Renal pelvis (tissue), 4 donors: ENCODE results near the gene CTDSP1. TPM values are rescaled to one million over a fixed set of nuclear protein-coding genes. Genes with fewer than 3 reads are reported as not detected.

ENCODE experiments used
- DNase-seq: peaks from one replicate; pipeline ENCODE4 v3.0.0-alpha.2; 2013
- polyA plus RNA-seq, 3 donors: library from polyadenylated mRNA; unstranded; fragments of 120-200 nt; gene quantifications; one replicate each; pipeline ENCODE4 v1.2.1, GENCODE V29; 2013; ENCODE audit not compliant: insufficient read length in 3 of 3

The CTDSP1 gene
- polyA plus RNA-seq, 3 donors: 155 to 174 (median 165) TPM

DNA sequence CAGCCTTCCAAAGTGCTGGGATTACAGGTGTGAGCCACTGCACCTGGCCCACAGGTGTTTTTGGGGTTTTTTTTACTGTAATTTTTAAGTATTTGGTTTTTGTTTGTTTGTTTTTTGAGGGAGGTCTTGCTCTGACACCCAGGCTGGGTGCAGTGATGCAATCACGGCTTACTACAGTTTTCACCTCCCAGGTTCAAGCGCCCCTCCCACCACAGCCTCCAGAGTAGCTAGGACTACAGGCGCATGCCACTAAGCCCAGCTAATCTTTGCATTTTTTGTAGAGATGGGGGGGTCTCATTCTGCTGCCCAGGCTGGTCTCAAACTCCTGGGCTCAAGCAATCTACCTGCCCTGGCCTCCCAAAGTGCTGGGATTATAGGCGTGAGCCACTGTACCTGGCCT, 24.9 kb upstream of the CTDSP1 start:
- no peak for DNase-seq

DNA sequence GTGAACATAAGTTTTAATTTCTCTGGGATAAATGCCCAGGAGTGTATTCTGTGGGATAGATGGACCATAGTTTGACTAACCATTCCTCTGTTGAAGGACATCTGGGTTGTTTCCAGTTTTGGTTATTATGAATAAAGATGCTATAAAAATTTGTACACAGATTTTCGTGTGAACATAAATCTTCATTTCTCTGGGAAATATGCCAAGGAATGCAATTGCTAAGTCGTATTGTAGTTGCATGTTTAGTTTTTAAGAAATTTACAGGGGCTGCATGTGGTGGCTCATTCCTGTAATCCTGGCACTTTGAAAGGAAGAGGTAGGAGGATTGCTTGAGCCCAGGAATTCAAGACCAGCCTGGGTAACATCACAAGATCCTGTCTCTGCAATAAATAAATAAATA, 24.5 kb upstream of the CTDSP1 start:
- DNase-seq: peak; percentile 75

DNA sequence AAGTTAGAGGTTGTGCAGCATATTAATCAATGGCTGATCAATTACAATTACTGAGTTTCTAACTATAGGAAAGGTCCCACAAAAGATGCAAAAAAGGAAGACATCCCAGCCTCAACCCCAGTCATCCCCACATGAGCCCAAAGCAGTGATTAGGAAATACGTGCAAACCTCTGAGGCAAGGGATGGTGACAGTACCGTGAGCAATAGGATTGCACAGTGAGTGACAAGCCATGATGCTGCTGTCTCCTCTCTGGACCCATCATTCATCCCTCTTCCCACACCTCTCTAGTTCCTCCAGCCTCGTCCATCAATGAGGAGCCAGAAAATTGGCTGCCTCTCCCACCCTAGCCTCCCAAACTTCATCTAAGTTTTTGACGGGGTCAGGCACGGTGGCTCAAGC, 21.6 kb upstream of the CTDSP1 start:
- no peak for DNase-seq

DNA sequence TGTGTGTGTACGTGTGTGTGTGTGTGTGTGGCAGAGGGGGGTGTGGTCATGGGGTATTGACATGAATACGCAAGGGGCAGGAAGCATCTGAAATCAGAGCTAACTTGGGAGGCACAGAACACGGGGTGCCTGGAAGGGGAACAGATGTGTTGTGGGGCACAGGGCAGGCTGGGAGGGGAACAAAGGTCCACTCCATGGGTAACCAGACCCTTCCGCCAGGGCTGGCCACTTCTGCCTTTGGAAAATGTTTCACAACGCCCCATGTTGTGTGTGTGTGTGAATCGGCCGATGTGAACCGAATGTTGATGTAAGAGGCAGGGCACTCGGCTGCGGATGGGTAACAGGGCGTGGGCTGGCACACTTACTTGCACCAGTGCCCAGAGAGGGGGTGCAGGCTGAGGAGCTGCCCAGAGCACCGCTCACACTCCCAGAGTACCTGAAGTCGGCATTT, 17.7 kb upstream of the CTDSP1 start, which contains the start of gene SLC11A1:
SLC11A1 (plus strand) TSS at position 358 of the 451 bp plus-strand sequence. CDS start 96 bp downstream, outside the sequence.
- DNase-seq: no peak

DNA sequence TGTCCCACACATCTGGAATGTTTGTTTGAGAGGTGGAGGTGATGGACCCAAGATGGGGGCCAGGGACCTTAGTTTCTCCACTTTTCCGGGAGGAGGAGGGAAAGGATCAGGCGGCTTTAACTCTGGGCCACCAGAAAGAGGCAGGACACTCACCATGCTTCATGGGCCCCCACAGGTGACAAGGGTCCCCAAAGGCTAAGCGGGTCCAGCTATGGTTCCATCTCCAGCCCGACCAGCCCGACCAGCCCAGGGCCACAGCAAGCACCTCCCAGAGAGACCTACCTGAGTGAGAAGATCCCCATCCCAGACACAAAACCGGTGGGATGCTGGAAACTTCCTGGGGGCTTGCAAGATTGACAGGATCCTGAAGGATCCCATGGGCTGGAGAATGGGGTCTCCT, 16.9 kb upstream of the CTDSP1 start:
- no peak for DNase-seq

DNA sequence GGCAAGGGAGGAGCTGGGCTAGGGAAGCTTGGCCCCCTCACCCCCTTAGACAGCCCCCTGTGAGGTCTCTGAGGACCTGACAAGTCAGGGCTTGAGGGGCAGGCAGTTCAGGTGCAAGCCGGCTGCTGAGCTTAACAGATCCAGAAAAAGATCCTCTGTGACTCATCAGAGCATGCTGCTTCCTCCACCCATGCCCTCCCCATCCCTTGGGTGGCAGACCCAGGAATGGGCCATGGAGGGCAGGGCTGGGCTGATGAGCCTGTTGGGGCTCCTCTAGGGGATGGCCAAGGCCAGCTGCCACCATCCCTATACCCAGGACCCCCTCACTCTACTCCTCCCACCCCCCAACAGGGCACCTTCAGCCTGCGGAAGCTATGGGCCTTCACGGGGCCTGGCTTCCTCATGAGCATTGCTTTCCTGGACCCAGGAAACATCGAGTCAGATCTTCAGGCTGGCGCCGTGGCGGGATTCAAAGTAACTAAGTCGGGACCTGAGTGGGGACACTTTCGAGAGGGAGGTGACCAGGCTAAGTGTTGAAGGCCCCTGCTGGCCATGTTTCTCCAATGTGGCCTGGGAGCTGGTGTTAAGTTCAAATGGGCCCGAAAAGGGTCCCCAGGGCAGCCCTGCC, 15.7 kb upstream of the CTDSP1 start:
- DNase-seq: no peak

DNA sequence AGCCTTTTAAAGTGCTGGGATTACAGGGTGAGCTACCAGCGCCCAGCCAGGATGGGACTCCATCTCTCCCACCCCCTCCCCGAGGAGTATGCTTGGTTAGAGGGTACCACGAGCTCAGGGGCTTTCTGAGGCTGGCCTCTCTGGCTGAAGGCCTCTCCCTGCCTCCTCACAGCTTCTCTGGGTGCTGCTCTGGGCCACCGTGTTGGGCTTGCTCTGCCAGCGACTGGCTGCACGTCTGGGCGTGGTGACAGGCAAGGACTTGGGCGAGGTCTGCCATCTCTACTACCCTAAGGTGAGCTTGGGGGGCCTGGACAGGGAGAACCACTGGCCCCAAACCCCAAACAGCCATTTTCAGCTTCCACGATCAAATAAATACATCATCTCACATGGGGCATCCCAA, 14.7 kb upstream of the CTDSP1 start:
- DNase-seq: no peak

DNA sequence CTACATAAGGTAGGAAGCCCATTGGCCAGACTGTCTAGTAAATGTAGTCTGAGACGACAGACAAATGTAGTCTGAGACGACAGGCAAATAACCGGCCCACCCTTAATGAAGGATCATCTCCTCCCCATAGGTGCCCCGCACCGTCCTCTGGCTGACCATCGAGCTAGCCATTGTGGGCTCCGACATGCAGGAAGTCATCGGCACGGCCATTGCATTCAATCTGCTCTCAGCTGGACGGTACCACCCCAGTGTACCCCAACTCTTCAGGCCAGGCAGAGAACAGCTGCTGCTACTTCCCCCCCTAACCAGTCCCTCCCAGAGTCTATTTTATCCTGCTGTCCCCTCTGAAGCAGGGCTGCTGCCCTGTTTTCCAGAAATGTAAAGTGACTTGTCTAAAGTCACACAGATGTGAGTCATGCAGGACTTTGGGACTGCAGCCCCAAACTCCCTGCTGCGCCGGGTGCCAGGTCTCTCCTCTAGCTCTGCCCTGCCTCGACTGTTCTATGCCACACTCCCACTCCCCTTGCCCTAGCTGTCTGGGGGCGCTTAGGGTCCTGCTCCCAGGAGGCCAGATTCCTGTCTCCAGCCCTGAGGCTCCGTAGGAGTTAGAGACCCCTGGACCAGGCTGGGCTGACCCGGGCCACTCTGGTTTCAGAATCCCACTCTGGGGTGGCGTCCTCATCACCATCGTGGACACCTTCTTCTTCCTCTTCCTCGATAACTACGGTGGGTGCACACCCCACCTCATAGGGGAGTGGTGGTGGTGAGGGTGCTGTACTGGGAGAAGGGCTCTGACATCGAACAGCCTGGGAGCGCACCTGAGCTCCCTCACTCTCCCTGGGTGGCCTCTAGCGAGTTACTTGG, 12.9 kb upstream of the CTDSP1 start:
- no peak for DNase-seq

DNA sequence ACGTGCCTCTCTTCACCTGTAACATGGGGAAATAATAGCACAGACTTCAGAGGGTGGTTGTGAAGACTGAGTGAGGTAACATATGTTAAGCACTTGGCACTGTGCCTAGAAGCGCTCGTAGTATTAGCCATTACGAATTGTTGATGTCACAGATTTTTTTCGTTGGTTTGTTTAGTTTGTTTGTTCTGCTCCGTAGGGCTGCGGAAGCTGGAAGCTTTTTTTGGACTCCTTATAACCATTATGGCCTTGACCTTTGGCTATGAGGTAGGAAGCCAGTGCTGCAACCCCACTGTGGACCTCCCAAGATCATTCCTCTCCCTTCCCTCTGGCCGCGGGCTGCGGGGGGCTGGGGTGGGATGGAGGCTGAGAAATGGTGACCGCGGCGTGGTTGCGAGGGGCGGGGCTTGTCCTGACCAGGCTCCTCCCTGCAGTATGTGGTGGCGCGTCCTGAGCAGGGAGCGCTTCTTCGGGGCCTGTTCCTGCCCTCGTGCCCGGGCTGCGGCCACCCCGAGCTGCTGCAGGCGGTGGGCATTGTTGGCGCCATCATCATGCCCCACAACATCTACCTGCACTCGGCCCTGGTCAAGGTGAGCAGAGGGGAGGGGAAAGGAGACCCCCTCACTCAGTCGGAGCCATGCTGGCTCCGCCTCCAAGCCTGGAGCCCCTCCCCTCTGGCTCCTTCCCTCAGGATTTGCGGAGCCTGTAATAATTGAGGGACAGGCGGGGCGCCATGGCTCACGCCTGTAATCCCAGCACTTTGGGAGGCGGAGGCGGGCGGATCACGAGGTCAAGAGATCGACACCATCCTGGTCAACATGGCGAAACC, 12.1 kb upstream of the CTDSP1 start:
- peak; percentile 87 for DNase-seq

DNA sequence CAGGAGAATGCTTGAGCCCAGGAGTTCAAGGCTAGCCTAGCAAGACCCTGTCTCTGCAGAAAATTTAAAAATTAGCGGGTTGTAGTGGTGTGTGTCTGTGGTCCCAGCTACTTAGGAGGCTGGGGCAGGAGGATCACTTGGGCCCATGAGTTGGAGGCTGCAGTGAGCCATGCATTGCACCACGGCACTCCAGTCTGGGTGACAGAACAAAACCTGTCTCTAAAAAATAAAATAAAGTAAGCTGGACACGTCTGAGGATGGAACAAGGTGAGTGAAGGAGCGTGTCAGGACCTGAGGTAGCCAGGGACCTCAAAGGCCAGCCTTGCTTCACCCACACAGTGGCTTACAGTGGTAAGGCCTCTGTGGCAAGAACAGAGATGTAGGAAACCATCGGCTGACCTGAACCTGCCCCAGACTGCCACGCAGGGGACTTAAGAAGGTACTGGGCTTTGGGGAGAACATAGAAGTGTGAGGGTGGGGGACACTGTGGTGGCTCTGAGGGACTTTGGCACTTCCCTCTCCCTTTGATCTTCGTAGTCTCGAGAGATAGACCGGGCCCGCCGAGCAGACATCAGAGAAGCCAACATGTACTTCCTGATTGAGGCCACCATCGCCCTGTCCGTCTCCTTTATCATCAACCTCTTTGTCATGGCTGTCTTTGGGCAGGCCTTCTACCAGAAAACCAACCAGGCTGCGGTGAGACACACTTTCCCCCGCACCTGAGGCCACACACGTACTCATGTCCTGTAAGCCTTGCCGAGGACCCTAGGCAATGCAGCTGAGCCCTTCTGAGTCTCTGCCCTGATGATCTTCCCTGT, 10.1 kb upstream of the CTDSP1 start:
- no peak for DNase-seq

DNA sequence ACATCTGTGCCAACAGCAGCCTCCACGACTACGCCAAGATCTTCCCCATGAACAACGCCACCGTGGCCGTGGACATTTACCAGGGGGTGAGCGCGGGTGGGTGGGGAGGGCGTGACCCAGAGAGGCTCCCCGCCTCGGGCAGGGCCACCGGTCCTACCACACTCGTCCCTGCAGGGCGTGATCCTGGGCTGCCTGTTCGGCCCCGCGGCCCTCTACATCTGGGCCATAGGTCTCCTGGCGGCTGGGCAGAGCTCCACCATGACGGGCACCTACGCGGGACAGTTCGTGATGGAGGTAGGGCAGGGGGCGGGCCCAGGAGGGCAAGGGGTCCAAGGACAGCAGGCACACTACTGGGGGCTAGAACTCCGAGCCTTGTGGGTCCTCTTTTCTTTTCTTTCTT, 8.5 kb upstream of the CTDSP1 start:
- DNase-seq: no peak

DNA sequence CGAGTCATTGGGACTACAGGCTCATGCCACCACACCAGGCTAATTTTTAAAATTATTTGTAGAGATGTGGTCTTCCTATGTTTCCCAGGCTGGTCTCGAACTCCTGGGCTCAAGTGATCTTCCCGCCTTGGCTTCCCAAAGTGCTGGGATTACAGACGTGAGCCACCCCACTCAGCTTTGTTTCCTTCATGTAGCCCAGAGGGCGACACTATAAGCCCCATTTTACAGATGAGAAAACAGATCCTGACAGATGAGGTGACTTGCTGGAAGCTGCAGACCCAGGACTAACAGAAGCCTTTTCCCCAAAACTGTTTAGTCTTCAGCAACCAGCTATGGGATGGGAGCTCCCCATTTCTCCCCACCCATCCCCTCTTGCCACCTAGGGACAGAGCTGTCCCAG, 7.2 kb upstream of the CTDSP1 start:
- DNase-seq: no peak

DNA sequence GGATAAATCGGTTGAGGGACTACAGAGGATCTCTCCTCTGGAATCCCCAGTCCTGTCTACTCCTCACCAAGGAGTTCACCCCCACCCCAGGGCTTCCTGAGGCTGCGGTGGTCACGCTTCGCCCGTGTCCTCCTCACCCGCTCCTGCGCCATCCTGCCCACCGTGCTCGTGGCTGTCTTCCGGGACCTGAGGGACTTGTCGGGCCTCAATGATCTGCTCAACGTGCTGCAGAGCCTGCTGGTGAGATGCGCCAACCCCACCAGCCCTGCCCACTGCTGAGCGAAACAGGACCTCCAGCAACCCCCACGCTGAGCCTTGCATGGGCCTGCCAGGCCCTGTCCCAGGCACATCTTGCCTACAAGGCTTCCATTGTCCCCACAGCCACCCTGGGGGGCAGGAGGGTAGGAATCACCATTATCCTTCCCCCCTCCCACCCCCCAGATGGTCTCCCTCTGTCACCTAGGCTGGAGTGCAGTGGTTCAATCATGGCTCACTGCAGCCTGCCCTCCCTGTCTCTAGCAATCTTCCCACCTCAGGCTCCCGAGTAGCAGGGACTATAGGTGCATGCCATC, 6.7 kb upstream of the CTDSP1 start:
- DNase-seq: no peak

DNA sequence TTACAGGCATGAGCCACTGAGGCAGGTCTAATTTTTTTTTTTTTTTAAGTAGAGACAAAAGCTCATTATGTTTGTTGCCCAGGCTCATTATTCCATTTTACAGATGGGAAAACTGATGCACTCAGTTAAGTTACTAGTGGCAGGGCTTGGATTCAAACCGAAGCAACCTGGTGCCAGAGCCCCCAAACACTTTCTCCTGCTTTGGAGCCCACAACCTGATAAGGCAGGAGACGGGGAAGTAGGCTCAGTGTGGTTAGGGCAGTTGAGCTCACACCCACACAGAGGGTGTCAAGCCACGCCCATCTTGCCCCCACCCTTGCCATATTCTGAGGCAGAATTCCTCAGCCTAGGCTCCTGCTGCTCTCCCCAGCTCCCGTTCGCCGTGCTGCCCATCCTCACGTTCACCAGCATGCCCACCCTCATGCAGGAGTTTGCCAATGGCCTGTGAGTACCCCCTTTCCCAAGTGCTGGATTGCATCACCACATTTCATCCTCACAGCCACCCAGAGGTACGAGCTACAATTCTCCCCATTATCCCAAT, 5.8 kb upstream of the CTDSP1 start:
- no peak for DNase-seq

DNA sequence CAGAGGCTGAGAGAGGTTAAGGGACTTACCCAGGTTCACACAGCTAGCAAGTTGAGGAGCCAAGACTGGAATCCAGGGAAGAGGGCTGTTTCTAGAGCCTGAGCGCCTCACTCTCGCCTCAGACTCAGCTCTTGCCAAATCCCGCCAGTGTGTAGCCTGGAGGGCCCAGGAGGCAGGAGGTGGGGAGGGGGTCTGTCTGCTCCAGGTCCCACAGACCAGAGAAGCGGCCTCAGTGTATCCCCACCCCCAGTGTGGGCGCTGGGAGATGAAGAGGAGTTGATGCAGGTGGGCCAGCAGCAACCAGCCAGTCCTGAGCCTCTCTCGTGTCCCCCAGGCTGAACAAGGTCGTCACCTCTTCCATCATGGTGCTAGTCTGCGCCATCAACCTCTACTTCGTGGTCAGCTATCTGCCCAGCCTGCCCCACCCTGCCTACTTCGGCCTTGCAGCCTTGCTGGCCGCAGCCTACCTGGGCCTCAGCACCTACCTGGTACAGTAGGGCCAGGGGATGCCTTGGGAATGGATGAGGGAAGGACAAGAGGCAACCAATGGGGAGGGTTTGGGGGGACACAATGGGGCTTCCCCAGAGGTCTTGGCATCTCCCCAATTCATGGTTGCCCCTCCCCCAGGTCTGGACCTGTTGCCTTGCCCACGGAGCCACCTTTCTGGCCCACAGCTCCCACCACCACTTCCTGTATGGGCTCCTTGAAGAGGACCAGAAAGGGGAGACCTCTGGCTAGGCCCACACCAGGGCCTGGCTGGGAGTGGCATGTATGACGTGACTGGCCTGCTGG, 5.2 kb upstream of the CTDSP1 start:
- DNase-seq: no peak

DNA sequence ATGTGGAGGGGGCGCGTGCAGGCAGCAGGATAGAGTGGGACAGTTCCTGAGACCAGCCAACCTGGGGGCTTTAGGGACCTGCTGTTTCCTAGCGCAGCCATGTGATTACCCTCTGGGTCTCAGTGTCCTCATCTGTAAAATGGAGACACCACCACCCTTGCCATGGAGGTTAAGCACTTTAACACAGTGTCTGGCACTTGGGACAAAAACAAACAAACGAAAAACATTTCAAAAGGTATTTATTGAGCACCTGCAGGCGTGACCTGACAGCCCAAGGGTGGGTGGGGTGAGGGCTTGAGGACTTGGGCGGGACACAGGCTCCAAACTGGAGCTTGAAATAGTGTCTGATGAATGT, 4.6 kb upstream of the CTDSP1 start:
- no peak for DNase-seq

DNA sequence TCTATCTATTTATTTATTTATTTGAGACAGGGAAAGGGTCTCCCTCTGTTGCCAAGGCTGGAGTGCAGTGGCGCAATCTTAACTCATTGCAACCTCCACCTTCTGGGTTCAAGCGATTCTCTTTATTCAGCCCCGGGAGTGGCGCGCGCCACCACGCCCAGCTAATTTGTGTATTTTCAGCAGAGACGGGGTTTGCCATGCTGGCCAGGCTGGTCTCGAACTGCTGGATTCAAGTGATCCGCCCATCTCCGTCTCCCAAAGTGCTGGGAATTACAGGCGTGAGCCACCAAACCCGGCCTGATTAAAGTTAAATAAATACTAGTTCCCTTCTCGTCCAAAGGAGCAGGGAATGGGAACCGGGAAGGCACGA, 4.2 kb upstream of the CTDSP1 start:
- no peak for DNase-seq

DNA sequence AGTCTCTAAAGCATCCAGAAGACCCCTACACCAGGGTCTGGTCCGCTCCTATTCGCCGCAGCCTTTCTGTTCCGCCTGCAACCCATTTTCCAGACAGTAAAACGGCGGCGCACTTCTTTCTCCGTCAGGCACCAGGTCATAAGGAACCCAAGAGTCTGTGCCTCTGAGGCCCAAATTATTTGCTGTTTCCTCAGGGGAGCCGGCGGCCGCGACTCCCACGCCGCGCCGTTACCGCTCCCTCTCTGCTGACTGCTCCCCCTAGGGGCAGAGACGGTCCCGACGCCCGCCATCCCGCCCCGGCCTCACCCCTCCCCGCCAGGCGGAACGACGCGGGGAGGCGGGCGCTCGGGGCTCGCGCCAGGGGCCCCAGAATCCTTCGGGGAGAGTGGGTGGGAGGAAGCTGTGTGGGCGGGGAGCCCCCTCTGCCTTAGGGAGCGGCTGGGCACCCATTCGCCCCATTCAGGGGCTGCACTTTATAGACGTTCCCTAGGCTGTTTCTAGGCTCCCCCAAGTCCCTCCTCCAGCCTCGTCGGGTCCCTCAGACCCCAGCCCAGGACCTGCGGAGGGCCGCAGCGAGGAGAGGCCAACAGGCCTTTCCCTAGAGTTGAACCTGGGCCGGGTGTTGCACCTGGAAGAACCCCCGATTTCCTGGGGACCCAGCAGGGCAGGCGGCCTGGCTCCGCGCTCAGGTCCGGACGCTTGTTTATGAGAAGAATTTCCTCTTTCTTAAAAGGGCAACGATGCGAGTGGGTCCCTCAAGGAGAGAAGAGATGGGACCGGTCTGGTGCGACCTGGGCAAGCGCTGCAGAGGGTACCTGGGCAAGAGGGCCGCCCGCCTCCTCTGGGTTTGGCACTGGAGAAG, 3.6 kb upstream of the CTDSP1 start:
- peak; percentile 97 for DNase-seq
